CD4-positive, alpha-beta T cell treated with Interleukin-2 at 100 ng/mL for 4 hours (primary cell): ENCODE measurements around the gene EIF4B.
A peak's percentile ranks its signal among the peaks of the same experiment; 100 is the strongest.

Experiments
- DNase-seq: peaks from one replicate; pipeline ENCODE4 v3.0.0-alpha.2; 2020; ENCODE audit warnings: low spot score

Gene EIF4B

GRCh38 chr12:53068811-53069585 lies 62.7 kb downstream of the EIF4B start:
- DNase-seq = no peak

GRCh38 chr12:53069621-53070410 lies 63.6 kb downstream of the EIF4B start:
- no peak for DNase-seq

GRCh38 chr12:53070877-53071492 lies 64.7 kb downstream of the EIF4B start:
- DNase-seq = no peak

GRCh38 chr12:53071591-53072551 lies 65.6 kb downstream of the EIF4B start:
- DNase-seq = no peak

- DNase-seq = no peak
These were observed 67.6 kb downstream of the EIF4B start for GRCh38 chr12:53073881-53074280.

GRCh38 chr12:53074283-53074998 lies 68.2 kb downstream of the EIF4B start:
- DNase-seq = no peak

GRCh38 chr12:53074999-53075370 lies 68.7 kb downstream of the EIF4B start:
- no peak for DNase-seq

- DNase-seq = no peak
These were observed 70.2 kb downstream of the EIF4B start for GRCh38 chr12:53076461-53076860.

GRCh38 chr12:53077030-53077429 lies 70.8 kb downstream of the EIF4B start:
- DNase-seq = no peak

- peak; percentile 49 for DNase-seq
These were observed 72.4 kb downstream of the EIF4B start for GRCh38 chr12:53078425-53079225.

GRCh38 chr12:53079226-53080117 lies 73.2 kb downstream of the EIF4B start, which contains the start of gene SPRYD3:
SPRYD3 (minus strand) TSS chr12:53079390; CDS start chr12:53079333, 57 bp downstream.
- DNase-seq = peak; percentile 97

- DNase-seq = no peak
These were observed 76.5 kb downstream of the EIF4B start for GRCh38 chr12:53082637-53083175.

GRCh38 chr12:53086361-53086760 lies 80.1 kb downstream of the EIF4B start:
- no peak for DNase-seq

GRCh38 chr12:53090105-53090504 lies 83.8 kb downstream of the EIF4B start:
- no peak for DNase-seq

- DNase-seq = no peak
These were observed 84.3 kb downstream of the EIF4B start for GRCh38 chr12:53090554-53090953.

GRCh38 chr12:53091756-53092155 lies 85.5 kb downstream of the EIF4B start:
- no peak for DNase-seq
